Esophagus (tissue), 2 donors: ENCODE data around the gene DDX25. TPM values are rescaled to one million over a fixed set of nuclear protein-coding genes. Genes with fewer than 3 reads are reported as not detected.

Experiments
- H3K27ac ChIP-seq, 2 donors: one replicate each; pipeline ENCODE4 v1.5.1; 2013; ENCODE audit warnings: low read depth in 2 of 2, mild to moderate bottlenecking in 2 of 2, inconsistent platforms in 1 of 2, low read length in 1 of 2, moderate library complexity in 1 of 2
- H3K27me3 ChIP-seq, 2 donors: one replicate each; pipeline ENCODE4 v1.6.1; 2013; ENCODE audit warnings: low read length in 2 of 2, control low read depth in 1 of 2, mild to moderate bottlenecking in 1 of 2; ENCODE audit not compliant: insufficient read depth in 2 of 2, control insufficient read depth in 1 of 2
- H3K36me3 ChIP-seq, 2 donors: one replicate each; pipeline ENCODE4 v1.6.1; 2013; ENCODE audit warnings: low read length in 1 of 2; ENCODE audit not compliant: control insufficient read depth in 2 of 2, insufficient read depth in 2 of 2
- H3K4me1 ChIP-seq, 2 donors: one replicate each; pipeline ENCODE4 v1.6.1; 2013; ENCODE audit warnings: low read length in 1 of 2; ENCODE audit not compliant: control insufficient read depth in 2 of 2, insufficient read depth in 2 of 2
- H3K4me3 ChIP-seq, 2 donors: one replicate each; pipeline ENCODE4 v1.5.1; 2013; ENCODE audit warnings: low read length in 2 of 2, mild to moderate bottlenecking in 2 of 2, low read depth in 1 of 2, moderate library complexity in 1 of 2
- H3K9me3 ChIP-seq, 2 donors: one replicate each; pipeline ENCODE4 v1.6.1; 2013; ENCODE audit warnings: mild to moderate bottlenecking in 2 of 2, low read depth in 1 of 2, low read length in 1 of 2, moderate library complexity in 1 of 2; ENCODE audit not compliant: control insufficient read depth in 2 of 2, insufficient read depth in 1 of 2
- WGBS, 2 donors: extraction: QIAGEN DNeasy Blood & Tissue Kit; methylation state at CpG; one replicate each; pipeline ENCODE4 v1.1.7; 2013; 5-methylcytosine and 5-hydroxymethylcytosine counted together
- polyA plus RNA-seq, 2 donors: library from polyadenylated mRNA; stranded (reverse); fragments of 200-250 nt; gene quantifications; one replicate each; pipeline ENCODE4 v1.2.3, GENCODE V29; 2013
- donor health status: healthy with polysubstance abuse.
- donor health status: Bipolar disorder and iron deficiency.

The DDX25 gene
- polyA plus RNA-seq, 2 donors: 0.14 to 0.27 TPM

- WGBS, 2 donors: 89 to 91% methylated on average over 8 of the region's 8 CpGs
- no peaks in the 10 kb centered on the region for H3K4me1 ChIP-seq
- no peaks in the 10 kb centered on the region for H3K9me3 ChIP-seq
Measured at GRCh38 chr11:125923633-125924032, 19.3 kb downstream of the DDX25 start.

GRCh38 chr11:125924384-125925007 is 20.2 kb downstream of the DDX25 start:
- 88 to 89% methylated on average over 9 of the region's 9 CpGs for WGBS, 2 donors
- Histone ChIP-seq H3K4me1 (no peaks in the 10 kb centered on the region), H3K4me3 (no peak overlapping the region), H3K36me3 (no peaks in the 10 kb centered on the region), H3K9me3 (no peaks in the 10 kb centered on the region), H3K27me3 (no peaks in the 10 kb centered on the region), H3K27ac (no peak overlapping the region)

More at GRCh38 chr11:125923633-125924032, 19.3 kb downstream of the DDX25 start:
- H3K36me3 ChIP-seq: no peaks in the 10 kb centered on the region
- no peaks in the 10 kb centered on the region for H3K27me3 ChIP-seq
- no peak overlapping the region for H3K4me3 ChIP-seq
- no peak overlapping the region for H3K27ac ChIP-seq

DNA sequence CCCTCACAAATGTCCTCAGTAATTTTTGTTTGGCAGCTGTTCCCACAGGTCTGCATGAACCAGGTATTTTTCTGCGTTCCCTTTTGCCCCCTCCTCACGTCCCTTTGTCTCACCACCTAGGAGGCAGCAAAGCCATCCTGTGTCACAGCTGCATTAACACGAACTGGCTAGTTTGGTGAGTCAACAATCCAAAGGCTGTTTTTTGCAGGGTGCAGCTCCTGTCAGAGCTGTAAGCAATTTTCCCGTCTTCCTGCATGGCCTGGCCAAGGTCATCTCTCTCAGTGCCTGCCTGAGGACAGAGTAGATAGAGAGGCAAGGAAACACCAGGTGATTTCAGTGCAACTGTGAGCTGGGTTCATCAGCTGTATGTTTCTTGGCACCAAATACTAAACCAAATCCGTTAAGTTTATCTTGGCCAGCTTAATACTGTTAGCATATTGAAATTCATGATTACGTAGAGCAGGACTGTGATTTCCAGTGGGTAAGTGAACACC is 21.0 kb downstream of the DDX25 start:
- Histone ChIP-seq H3K36me3 (no peaks in the 10 kb centered on the region), H3K9me3 (no peaks in the 10 kb centered on the region), H3K4me1 (no peaks in the 10 kb centered on the region), H3K27ac (no peak overlapping the region), H3K27me3 (no peaks in the 10 kb centered on the region), H3K4me3 (no peak overlapping the region)
- 48 to 62% methylated on average over 6 of the region's 6 CpGs for WGBS, 2 donors

- Histone ChIP-seq H3K36me3 (no peaks in the 10 kb centered on the region), H3K4me1 (no peaks in the 10 kb centered on the region), H3K4me3 (no peak overlapping the region), H3K27ac (no peak overlapping the region), H3K9me3 (no peaks in the 10 kb centered on the region), H3K27me3 (no peaks in the 10 kb centered on the region)
- WGBS, 2 donors: 65 to 72% methylated on average over 3 of the region's 3 CpGs
Measured at GRCh38 chr11:125925804-125926203, 21.5 kb downstream of the DDX25 start.

DNA sequence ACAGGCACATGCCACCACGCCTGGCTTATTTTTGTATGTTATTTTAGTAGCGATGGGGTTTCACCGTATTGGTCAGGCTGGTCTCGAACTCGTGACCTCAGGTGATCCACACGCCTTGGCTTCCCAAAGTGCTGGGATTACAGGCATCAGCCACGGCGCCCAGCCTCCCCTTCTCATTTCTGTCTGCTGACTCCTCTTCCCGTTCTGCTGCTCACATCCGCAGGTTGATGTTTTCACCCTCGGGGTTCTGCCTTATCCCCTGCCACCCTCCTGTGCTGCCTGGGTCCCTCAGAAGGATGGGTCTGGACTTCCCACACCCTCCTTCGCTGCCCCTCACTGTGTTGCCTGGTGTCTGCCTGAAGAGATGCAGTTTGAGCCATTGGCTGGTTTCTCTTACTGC is 22.4 kb downstream of the DDX25 start:
- Histone ChIP-seq H3K4me1 (no peaks in the 10 kb centered on the region), H3K27ac (no peak overlapping the region), H3K36me3 (no peaks in the 10 kb centered on the region), H3K9me3 (no peaks in the 10 kb centered on the region), H3K27me3 (no peaks in the 10 kb centered on the region), H3K4me3 (no peak overlapping the region)
- WGBS, 2 donors: 90 to 92% methylated on average over 12 of the region's 12 CpGs

- H3K9me3 ChIP-seq: no peaks in the 10 kb centered on the region
- 77 to 80% methylated on average over 8 to 9 of the region's 9 CpGs for WGBS, 2 donors
- no peaks in the 10 kb centered on the region for H3K27me3 ChIP-seq
- no peaks in the 10 kb centered on the region for H3K36me3 ChIP-seq
- no peak overlapping the region for H3K4me3 ChIP-seq
- no peaks in the 10 kb centered on the region for H3K4me1 ChIP-seq
- no peak overlapping the region for H3K27ac ChIP-seq
Measured at GRCh38 chr11:125929445-125930075, 25.3 kb downstream of the DDX25 start.

DNA sequence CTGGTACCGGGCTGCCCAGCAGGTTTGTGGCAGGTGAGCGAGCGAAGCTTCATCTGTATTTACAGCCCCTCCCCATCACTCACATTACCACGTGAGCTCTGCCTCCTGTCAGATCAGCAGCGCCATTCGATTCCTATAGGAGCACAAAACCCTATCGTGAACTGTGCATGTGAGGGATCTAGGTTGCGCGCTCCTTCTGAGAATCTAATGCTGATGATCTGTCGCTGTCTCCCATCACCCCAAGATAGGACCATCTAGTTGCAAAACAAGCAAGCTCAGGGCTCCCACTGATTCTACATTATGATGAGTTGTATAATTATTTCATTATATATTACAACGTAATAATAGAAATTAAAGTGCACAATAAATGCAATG is 25.8 kb downstream of the DDX25 start:
- H3K4me1 ChIP-seq: no peaks in the 10 kb centered on the region
- no peaks in the 10 kb centered on the region for H3K27me3 ChIP-seq
- H3K9me3 ChIP-seq: no peaks in the 10 kb centered on the region
- no peak overlapping the region for H3K4me3 ChIP-seq
- WGBS, 2 donors: 89 to 90% methylated on average over 11 of the region's 11 CpGs
- no peaks in the 10 kb centered on the region for H3K36me3 ChIP-seq
- H3K27ac ChIP-seq: no peak overlapping the region

- H3K36me3 ChIP-seq: no peaks in the 10 kb centered on the region
- H3K27ac ChIP-seq: no peak overlapping the region
- WGBS, 2 donors: 71% methylated on average over 3 of the region's 3 CpGs
- no peaks in the 10 kb centered on the region for H3K27me3 ChIP-seq
- H3K4me3 ChIP-seq: no peak overlapping the region
- no peaks in the 10 kb centered on the region for H3K9me3 ChIP-seq
- no peaks in the 10 kb centered on the region for H3K4me1 ChIP-seq
Measured at GRCh38 chr11:125931116-125931515, 26.8 kb downstream of the DDX25 start.

DNA sequence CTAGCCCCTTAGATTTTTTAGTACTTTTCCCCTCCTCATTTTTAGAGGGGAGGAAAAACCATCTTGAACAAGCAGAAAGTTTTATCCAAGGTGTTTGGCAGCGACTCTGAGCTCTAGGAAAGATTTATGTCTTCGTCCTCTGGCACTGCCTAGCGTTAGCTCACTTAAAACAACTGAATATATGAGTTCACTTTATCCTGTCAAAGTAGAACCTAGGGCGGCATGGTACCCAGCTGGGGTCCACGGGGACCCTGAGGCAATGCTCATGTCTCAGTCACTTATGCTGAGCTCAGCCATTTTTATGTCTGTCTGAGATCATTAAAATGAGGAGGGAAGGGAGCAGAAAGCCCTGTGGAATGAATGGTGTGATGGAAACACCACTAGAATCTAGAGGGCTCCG is 27.4 kb downstream of the DDX25 start:
- H3K9me3 ChIP-seq: no peaks in the 10 kb centered on the region
- no peaks in the 10 kb centered on the region for H3K4me1 ChIP-seq
- no peak overlapping the region for H3K4me3 ChIP-seq
- 66 to 73% methylated on average over 6 of the region's 6 CpGs for WGBS, 2 donors
- H3K27ac ChIP-seq: no peak overlapping the region
- no peaks in the 10 kb centered on the region for H3K36me3 ChIP-seq
- H3K27me3 ChIP-seq: no peaks in the 10 kb centered on the region

DNA sequence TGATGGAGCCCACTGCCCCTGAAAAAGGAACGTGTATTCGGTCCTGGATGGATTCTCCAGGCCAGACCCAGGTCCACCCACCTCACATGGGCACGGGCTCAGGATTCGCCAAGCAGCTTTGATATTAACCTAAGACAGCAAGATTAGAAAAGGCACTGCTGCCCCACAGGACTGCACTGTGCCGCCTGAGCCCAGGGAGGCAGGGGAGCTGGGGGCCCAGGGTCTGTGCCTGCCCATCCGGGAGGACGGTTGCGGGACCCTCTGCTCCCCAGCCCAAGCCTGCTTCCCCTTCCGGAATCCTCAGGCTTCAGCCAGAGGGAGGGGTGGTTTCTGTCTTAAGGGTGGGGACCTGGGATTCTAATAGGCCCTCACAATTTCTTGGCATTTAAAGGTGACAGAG is 28.0 kb downstream of the DDX25 start:
- Histone ChIP-seq H3K9me3 (no peaks in the 10 kb centered on the region), H3K27me3 (no peaks in the 10 kb centered on the region), H3K4me1 (no peaks in the 10 kb centered on the region), H3K27ac (no peak overlapping the region), H3K36me3 (no peaks in the 10 kb centered on the region), H3K4me3 (no peak overlapping the region)
- 85% methylated on average over 9 of the region's 9 CpGs for WGBS, 2 donors
